Prostate gland (tissue), 2 donors: ENCODE data around the gene EML1.

ENCODE experiments used
- POLR2A ChIP-seq: fragments of 450-650 bp; IDR thresholded peaks from one replicate; pipeline ENCODE4 v1.6.1; 2016; ENCODE audit warnings: antibody characterized with exemption, mild to moderate bottlenecking
- TF ChIP-seq, protein P1 (sequence below), 4 experiments: fragments of 200-600 bp in 2 of 4; fragments of 450-650 bp in 2 of 4; sonication (generic) in 2 of 4; IDR thresholded peaks; 1 replicate in 3 of 4; 2 replicates in 1 of 4; pipeline ENCODE4 v1.5.1; 2016 to 2019; ENCODE audit warnings: antibody characterized with exemption in 4 of 4, mild to moderate bottlenecking in 2 of 4, moderate library complexity in 2 of 4

- TF ChIP-seq, protein P1, sequence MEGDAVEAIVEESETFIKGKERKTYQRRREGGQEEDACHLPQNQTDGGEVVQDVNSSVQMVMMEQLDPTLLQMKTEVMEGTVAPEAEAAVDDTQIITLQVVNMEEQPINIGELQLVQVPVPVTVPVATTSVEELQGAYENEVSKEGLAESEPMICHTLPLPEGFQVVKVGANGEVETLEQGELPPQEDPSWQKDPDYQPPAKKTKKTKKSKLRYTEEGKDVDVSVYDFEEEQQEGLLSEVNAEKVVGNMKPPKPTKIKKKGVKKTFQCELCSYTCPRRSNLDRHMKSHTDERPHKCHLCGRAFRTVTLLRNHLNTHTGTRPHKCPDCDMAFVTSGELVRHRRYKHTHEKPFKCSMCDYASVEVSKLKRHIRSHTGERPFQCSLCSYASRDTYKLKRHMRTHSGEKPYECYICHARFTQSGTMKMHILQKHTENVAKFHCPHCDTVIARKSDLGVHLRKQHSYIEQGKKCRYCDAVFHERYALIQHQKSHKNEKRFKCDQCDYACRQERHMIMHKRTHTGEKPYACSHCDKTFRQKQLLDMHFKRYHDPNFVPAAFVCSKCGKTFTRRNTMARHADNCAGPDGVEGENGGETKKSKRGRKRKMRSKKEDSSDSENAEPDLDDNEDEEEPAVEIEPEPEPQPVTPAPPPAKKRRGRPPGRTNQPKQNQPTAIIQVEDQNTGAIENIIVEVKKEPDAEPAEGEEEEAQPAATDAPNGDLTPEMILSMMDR (IDR thresholded peaks at IDR 0.05), result no peak
- no peak for TF ChIP-seq POLR2A
These were observed 188.6 kb downstream of the EML1 start for GRCh38 chr14:99981806-99982205.
